Measurements from ENCODE around the gene FAM222B. TPM values are rescaled to one million over a fixed set of nuclear protein-coding genes. Genes with fewer than 3 reads are reported as not detected.

The FAM222B gene
- total and polyA plus RNA-seq, 9 of the 15 experiments (the other 6 are each of a cell fraction or from before 2014, with no cell fraction given): 4.0 to 34.6 (median 7.5) TPM

GRCh38 chr17:28763804-28764266, 78.8 kb downstream of the FAM222B start (continued):
- TF ChIP-seq SRSF9 (IDR thresholded peaks at IDR 0.05; ENCODE audit: borderline replicate concordance, low read depth, low read length) (no peak), CREM (IDR thresholded peaks at IDR 0.05; ENCODE audit: low read depth) (peak; percentile 13; the same call in 1 of the 2 replicates), EP400 (IDR thresholded peaks at IDR 0.05) (no peak), RAD21 (CRISPR knock-in tag; conservative IDR thresholded peaks at IDR 0.05 in 1 of 2, IDR thresholded peaks at IDR 0.05 in 1 of 2) (peak; percentile 84 to 92), CHD4 (IDR thresholded peaks at IDR 0.05; ENCODE audit: insufficient read depth, insufficient replicate concordance, low read depth, low read length, poor library complexity, severe bottlenecking) (no peak), SMC3 (conservative IDR thresholded peaks at IDR 0.05; ENCODE audit: insufficient read depth, low read depth, low read length) (peak; percentile 90), PHB2 (IDR thresholded peaks at IDR 0.05; ENCODE audit: low read depth) (no peak), ZNF316 (IDR thresholded peaks at IDR 0.05) (no peak), ILF3 (IDR thresholded peaks at IDR 0.05; ENCODE audit: borderline replicate concordance) (no peak), E2F4 (CRISPR knock-in tag; IDR thresholded peaks at IDR 0.05; ENCODE audit: low read depth) (no peak), ARID3A (IDR thresholded peaks at IDR 0.05; ENCODE audit: borderline replicate concordance, low read depth, low read length) (peak; percentile 74; the same call in 1 of the 2 replicates), STAT6 (CRISPR knock-in tag; IDR thresholded peaks at IDR 0.05) (no peak), CTBP1 (IDR thresholded peaks at IDR 0.05; ENCODE audit: borderline replicate concordance) (peak; percentile 36; the same call in 1 of the 2 replicates), MCM2 (IDR thresholded peaks at IDR 0.05; ENCODE audit: low read depth) (no peak), TGIF2 (CRISPR knock-in tag; IDR thresholded peaks at IDR 0.05) (no peak), OTX1 (CRISPR knock-in tag; IDR thresholded peaks at IDR 0.05) (no peak), CBFB (CRISPR knock-in tag; IDR thresholded peaks at IDR 0.05) (no peak)
- TF ChIP-seq, protein P1, sequence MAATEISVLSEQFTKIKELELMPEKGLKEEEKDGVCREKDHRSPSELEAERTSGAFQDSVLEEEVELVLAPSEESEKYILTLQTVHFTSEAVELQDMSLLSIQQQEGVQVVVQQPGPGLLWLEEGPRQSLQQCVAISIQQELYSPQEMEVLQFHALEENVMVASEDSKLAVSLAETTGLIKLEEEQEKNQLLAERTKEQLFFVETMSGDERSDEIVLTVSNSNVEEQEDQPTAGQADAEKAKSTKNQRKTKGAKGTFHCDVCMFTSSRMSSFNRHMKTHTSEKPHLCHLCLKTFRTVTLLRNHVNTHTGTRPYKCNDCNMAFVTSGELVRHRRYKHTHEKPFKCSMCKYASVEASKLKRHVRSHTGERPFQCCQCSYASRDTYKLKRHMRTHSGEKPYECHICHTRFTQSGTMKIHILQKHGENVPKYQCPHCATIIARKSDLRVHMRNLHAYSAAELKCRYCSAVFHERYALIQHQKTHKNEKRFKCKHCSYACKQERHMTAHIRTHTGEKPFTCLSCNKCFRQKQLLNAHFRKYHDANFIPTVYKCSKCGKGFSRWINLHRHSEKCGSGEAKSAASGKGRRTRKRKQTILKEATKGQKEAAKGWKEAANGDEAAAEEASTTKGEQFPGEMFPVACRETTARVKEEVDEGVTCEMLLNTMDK (IDR thresholded peaks at IDR 0.05; ENCODE audit: borderline replicate concordance, insufficient read depth, low read depth, low read length, poor library complexity, severe bottlenecking): peak; percentile 45

All from K562 (cell line).